GM23338 (cell line): ENCODE measurements around the gene FSD1. TPM values are rescaled to one million over a fixed set of nuclear protein-coding genes. Genes with fewer than 3 reads are reported as not detected.

ENCODE experiments used
- ATAC-seq: fragments of 200-7000 bp; cut with Tn5 transposase; 3 replicates; pipeline ENCODE4 v1.9.1; 2020
- DNase-seq: peaks from one replicate; pipeline ENCODE4 v3.0.0-alpha.2; 2015; ENCODE audit warnings: low spot score
- H2AFZ ChIP-seq: fragments of 200-600 bp; sonication (generic); 2 replicates; pipeline ENCODE4 v1.8.0; 2016; ENCODE audit warnings: antibody characterized with exemption, mild to moderate bottlenecking, moderate library complexity
- H3F3A ChIP-seq: fragments of 200-600 bp; sonication (generic); replicated peaks from 2 replicates; pipeline ENCODE4 v1.8.0; 2017; ENCODE audit warnings: antibody characterized with exemption, mixed run types, low read depth
- H3K27ac ChIP-seq: fragments of 200-600 bp; sonication (generic); 2 replicates; pipeline ENCODE4 v1.6.1; 2016; ENCODE audit warnings: low read depth
- H3K27me3 ChIP-seq: fragments of 200-600 bp; sonication (generic); 2 replicates; pipeline ENCODE4 v1.8.0; 2016; ENCODE audit warnings: mild to moderate bottlenecking, mixed run types, moderate library complexity; ENCODE audit not compliant: insufficient read depth
- H3K36me3 ChIP-seq: fragments of 200-600 bp; sonication (generic); 2 replicates; pipeline ENCODE4 v1.8.0; 2016; ENCODE audit warnings: mild to moderate bottlenecking; ENCODE audit not compliant: insufficient read depth
- H3K4me1 ChIP-seq: fragments of 200-600 bp; sonication (generic); 2 replicates; pipeline ENCODE4 v1.8.0; 2016; ENCODE audit warnings: mild to moderate bottlenecking, moderate library complexity; ENCODE audit not compliant: insufficient read depth
- H3K4me2 ChIP-seq: fragments of 200-600 bp; sonication (generic); 2 replicates; pipeline ENCODE4 v1.7.1; 2017; ENCODE audit warnings: mixed run types
- H3K4me3 ChIP-seq: fragments of 200-600 bp; sonication (generic); 2 replicates; pipeline ENCODE4 v1.6.1; 2016; ENCODE audit warnings: mixed run types
- H3K79me2 ChIP-seq: fragments of 200-600 bp; sonication (generic); replicated peaks from 2 replicates; pipeline ENCODE4 v1.8.0; 2017; ENCODE audit warnings: mild to moderate bottlenecking; ENCODE audit not compliant: insufficient read depth
- H3K9me2 ChIP-seq: fragments of 200-600 bp; sonication (generic); 2 replicates; pipeline ENCODE4 v1.8.0; 2017; ENCODE audit not compliant: insufficient read depth
- H4K20me1 ChIP-seq: fragments of 200-600 bp; sonication (generic); replicated peaks from 2 replicates; pipeline ENCODE4 v1.8.0; 2017; ENCODE audit warnings: mild to moderate bottlenecking; ENCODE audit not compliant: insufficient read depth
- H3K27ac Mint-ChIP-seq: 2 replicates; pipeline ENCODE4 v1.8.0; 2020; ENCODE audit warnings: inconsistent platforms, mild to moderate bottlenecking, moderate library complexity, mixed read lengths
- H3K27me3 Mint-ChIP-seq: 3 replicates; pipeline ENCODE4 v1.8.0; 2022; ENCODE audit warnings: low read depth, mild to moderate bottlenecking, moderate library complexity, mixed read lengths, inconsistent platforms; ENCODE audit not compliant: insufficient read depth, poor library complexity
- H3K36me3 Mint-ChIP-seq: 3 replicates; pipeline ENCODE4 v1.8.0; 2021; ENCODE audit warnings: low read depth, mild to moderate bottlenecking, inconsistent platforms, moderate library complexity, mixed read lengths
- H3K4me1 Mint-ChIP-seq: 3 replicates; pipeline ENCODE4 v1.8.0; 2020; ENCODE audit warnings: mild to moderate bottlenecking, inconsistent platforms, mixed read lengths
- H3K4me3 Mint-ChIP-seq: 3 replicates; pipeline ENCODE4 v1.8.0; 2021; ENCODE audit warnings: moderate library complexity, mild to moderate bottlenecking, inconsistent platforms, mixed read lengths
- H3K9me3 Mint-ChIP-seq: 3 replicates; pipeline ENCODE4 v1.8.0; 2020; ENCODE audit warnings: moderate library complexity, mild to moderate bottlenecking, inconsistent platforms, mixed read lengths
- CREB1 ChIP-seq: fragments of 250-450 bp; sonication (Bioruptor Pico); IDR thresholded peaks from 2 replicates; pipeline ENCODE4 v1.5.0; 2020; ENCODE audit warnings: low read depth, mild to moderate bottlenecking, moderate library complexity
- POLR2AphosphoS5 ChIP-seq: IDR thresholded peaks from 2 replicates; pipeline ENCODE4 v1.6.1; 2016; ENCODE audit warnings: antibody characterized with exemption, low read depth
- STAT1 ChIP-seq: IDR thresholded peaks from one replicate; pipeline ENCODE4 v1.6.1; 2016; ENCODE audit warnings: antibody characterized with exemption; ENCODE audit not compliant: unreplicated experiment
- ZNF331 ChIP-seq: fragments of 250-450 bp; sonication (Bioruptor Pico); IDR thresholded peaks from 2 replicates; pipeline ENCODE4 v1.5.0; 2020; ENCODE audit warnings: low read depth, mild to moderate bottlenecking, moderate library complexity
- long read RNA-seq: library from polyadenylated mRNA; unstranded; transcript quantifications from one replicate; pipeline ENCODE4 v2.0.0, GENCODE V29; 2020; ENCODE audit not compliant: unreplicated experiment
- polyA plus RNA-seq: library from polyadenylated mRNA; unstranded; fragments of >200 nt; fragmentation: Nextera tagmentation; extraction: Ambion mirVana; gene quantifications from 2 replicates; pipeline ENCODE4 v1.2.1, GENCODE V29; 2016
- total RNA-seq: library from RNA; depleted of rRNA; stranded (reverse); fragments of >200 nt; shearing (Covaris generic); gene quantifications from 2 replicates; pipeline ENCODE4 v1.2.3, GENCODE V29; 2014; rRNA removed
- TF ChIP-seq, protein P1 (sequence below): IDR thresholded peaks from 2 replicates; pipeline ENCODE4 v1.6.1; 2016; ENCODE audit warnings: antibody characterized with exemption
- TF ChIP-seq, protein P2 (sequence below): IDR thresholded peaks from one replicate; pipeline ENCODE4 v1.6.1; 2018; ENCODE audit warnings: antibody characterized with exemption; ENCODE audit not compliant: unreplicated experiment
- TF ChIP-seq, protein P3 (sequence below), 2 experiments: fragments of 200-600 bp in 1 of 2; sonication (generic) in 1 of 2; conservative IDR thresholded peaks; 2 replicates each; pipeline versions ENCODE4 v1.5.1 to v1.6.1; 2016 to 2017; ENCODE audit warnings: antibody characterized with exemption in 2 of 2, low read depth in 2 of 2, mild to moderate bottlenecking in 2 of 2, moderate library complexity in 1 of 2

Gene FSD1
- total RNA-seq (54.0 and 82.9 TPM in 2 replicates), polyA plus RNA-seq (50.7 and 52.1 TPM in 2 replicates)
- long read RNA-seq, transcript FSD1-201 (13 exons, 1,831 nt) = major isoform, 49 of 61 reads
- long read RNA-seq, partial matches to known transcripts = 4 of 61 reads
- long read RNA-seq, other reads (novel, unspliced or antisense) = 4 of 61 reads

DNA sequence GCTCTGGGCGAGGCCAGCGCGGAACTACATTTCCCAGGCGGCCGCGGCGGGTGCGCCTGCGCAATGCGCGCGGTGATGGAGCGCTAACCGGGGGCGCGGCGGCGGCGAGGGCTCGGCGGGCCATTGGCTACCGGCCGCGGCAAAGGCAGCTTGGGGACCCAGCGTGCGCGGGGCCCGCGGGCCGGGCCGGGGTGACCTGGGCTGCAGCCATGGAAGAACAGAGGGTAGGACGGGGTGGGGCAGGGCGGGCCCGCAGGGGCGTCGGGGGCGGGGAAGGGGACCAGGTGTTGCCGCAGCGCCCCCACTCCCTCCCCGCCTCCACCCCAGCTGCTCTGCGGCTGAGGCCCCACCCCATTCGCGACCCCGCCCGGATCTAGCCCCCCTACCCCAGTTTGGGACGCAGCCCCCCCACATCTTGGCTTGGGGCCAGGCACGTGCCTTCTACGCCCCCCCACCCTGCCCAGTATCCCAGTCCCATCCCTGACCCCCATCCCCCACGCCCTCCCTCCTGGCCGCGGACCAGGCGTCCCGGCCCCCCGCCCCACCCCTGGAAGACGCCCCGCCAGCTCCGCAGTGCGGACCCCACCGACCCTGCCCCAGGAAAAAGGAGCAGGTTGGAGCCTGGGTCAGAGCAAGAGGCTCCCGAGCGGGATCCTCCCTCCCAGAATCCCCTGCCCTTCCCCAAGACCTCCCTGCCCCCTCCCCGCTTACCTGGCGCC is at the start of gene FSD1:
FSD1 (plus strand) TSS at position 61 of the 719 bp plus-strand sequence; CDS start at position 210, 149 bp downstream.
- peaks cover 11% of the 10 kb centered on the region; the same call in 1 of the 2 replicates for H3K36me3 ChIP-seq
- TF ChIP-seq, protein P1, sequence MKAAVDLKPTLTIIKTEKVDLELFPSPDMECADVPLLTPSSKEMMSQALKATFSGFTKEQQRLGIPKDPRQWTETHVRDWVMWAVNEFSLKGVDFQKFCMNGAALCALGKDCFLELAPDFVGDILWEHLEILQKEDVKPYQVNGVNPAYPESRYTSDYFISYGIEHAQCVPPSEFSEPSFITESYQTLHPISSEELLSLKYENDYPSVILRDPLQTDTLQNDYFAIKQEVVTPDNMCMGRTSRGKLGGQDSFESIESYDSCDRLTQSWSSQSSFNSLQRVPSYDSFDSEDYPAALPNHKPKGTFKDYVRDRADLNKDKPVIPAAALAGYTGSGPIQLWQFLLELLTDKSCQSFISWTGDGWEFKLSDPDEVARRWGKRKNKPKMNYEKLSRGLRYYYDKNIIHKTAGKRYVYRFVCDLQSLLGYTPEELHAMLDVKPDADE = 0 out of 2 replicates have a peak, but pooled peaks have one; percentile 66
- TF ChIP-seq, protein P2, sequence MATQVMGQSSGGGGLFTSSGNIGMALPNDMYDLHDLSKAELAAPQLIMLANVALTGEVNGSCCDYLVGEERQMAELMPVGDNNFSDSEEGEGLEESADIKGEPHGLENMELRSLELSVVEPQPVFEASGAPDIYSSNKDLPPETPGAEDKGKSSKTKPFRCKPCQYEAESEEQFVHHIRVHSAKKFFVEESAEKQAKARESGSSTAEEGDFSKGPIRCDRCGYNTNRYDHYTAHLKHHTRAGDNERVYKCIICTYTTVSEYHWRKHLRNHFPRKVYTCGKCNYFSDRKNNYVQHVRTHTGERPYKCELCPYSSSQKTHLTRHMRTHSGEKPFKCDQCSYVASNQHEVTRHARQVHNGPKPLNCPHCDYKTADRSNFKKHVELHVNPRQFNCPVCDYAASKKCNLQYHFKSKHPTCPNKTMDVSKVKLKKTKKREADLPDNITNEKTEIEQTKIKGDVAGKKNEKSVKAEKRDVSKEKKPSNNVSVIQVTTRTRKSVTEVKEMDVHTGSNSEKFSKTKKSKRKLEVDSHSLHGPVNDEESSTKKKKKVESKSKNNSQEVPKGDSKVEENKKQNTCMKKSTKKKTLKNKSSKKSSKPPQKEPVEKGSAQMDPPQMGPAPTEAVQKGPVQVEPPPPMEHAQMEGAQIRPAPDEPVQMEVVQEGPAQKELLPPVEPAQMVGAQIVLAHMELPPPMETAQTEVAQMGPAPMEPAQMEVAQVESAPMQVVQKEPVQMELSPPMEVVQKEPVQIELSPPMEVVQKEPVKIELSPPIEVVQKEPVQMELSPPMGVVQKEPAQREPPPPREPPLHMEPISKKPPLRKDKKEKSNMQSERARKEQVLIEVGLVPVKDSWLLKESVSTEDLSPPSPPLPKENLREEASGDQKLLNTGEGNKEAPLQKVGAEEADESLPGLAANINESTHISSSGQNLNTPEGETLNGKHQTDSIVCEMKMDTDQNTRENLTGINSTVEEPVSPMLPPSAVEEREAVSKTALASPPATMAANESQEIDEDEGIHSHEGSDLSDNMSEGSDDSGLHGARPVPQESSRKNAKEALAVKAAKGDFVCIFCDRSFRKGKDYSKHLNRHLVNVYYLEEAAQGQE = no peak
- H3K27ac Mint-ChIP-seq = no peak within 1 kb of the TSS
- peak within 1 kb of the TSS; percentile 69 for H3K4me2 ChIP-seq
- H4K20me1 ChIP-seq = no peaks in the 10 kb centered on the region
- ATAC-seq = peak; percentile 95
- 0 out of 2 replicates have a peak, but pooled peaks cover 8% of the 10 kb centered on the region for H3F3A ChIP-seq
- H3K27ac ChIP-seq = no peak within 1 kb of the TSS
- DNase-seq = peak; percentile 88
- H3K27me3 Mint-ChIP-seq = peaks cover 11% of the 10 kb centered on the region
- H3K36me3 Mint-ChIP-seq = peaks cover 37% of the 10 kb centered on the region
- H3K4me3 Mint-ChIP-seq = peak within 1 kb of the TSS; percentile 67
- H3K79me2 ChIP-seq = no peaks in the 10 kb centered on the region
- H2AFZ ChIP-seq = peak within 1 kb of the TSS; percentile 76
- no peaks in the 10 kb centered on the region for H3K27me3 ChIP-seq
- H3K9me3 Mint-ChIP-seq = no peaks in the 10 kb centered on the region; the same call in 2 of the 3 replicates
- H3K4me1 ChIP-seq = no peaks in the 10 kb centered on the region; the same call in 1 of the 2 replicates
- peaks cover 15% of the 10 kb centered on the region for H3K4me1 Mint-ChIP-seq
- peak within 1 kb of the TSS; percentile 51 for H3K4me3 ChIP-seq
- no peaks in the 10 kb centered on the region for H3K9me2 ChIP-seq

DNA sequence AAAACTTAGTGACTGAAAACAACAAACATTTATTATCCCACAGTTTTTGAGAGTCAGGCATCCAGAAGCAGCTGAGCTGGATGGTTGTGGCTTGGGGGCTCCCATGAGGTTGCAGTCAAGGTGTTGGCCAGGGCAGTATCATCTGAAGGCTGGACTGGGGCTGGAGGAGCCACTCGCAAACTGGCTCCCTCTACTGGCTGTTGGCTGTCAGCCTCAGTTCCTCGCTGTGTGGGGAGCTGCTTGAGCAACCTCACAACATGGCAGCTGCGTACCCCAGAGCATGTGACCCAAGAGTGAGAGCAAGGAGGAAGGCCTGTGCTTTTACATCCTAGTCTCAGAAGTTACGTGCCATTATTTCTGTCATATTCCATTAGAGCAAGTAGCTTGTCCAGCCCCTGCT is 47.8 kb upstream of the FSD1 start:
- Histone ChIP-seq H3K27ac (no peak overlapping the region), H4K20me1 (no peaks in the 10 kb centered on the region; the same call in 1 of the 2 replicates)
- ATAC-seq = peak; percentile 70

More for the DNA sequence above, 47.8 kb upstream of the FSD1 start:
- Histone ChIP-seq H3F3A (no peaks in the 10 kb centered on the region), H3K36me3 (peaks cover 24% of the 10 kb centered on the region), H2AFZ (no peak overlapping the region), H3K79me2 (no peaks in the 10 kb centered on the region), H3K4me1 (no peaks in the 10 kb centered on the region), H3K4me2 (no peak overlapping the region), H3K4me3 (no peak overlapping the region), H3K27me3 (no peaks in the 10 kb centered on the region), H3K9me2 (no peaks in the 10 kb centered on the region)
- TF ChIP-seq, protein P3, sequence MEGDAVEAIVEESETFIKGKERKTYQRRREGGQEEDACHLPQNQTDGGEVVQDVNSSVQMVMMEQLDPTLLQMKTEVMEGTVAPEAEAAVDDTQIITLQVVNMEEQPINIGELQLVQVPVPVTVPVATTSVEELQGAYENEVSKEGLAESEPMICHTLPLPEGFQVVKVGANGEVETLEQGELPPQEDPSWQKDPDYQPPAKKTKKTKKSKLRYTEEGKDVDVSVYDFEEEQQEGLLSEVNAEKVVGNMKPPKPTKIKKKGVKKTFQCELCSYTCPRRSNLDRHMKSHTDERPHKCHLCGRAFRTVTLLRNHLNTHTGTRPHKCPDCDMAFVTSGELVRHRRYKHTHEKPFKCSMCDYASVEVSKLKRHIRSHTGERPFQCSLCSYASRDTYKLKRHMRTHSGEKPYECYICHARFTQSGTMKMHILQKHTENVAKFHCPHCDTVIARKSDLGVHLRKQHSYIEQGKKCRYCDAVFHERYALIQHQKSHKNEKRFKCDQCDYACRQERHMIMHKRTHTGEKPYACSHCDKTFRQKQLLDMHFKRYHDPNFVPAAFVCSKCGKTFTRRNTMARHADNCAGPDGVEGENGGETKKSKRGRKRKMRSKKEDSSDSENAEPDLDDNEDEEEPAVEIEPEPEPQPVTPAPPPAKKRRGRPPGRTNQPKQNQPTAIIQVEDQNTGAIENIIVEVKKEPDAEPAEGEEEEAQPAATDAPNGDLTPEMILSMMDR (conservative IDR thresholded peaks at IDR 0.05; ENCODE audit: low read depth in 2 of 2) = peak; percentile 56
- no peak for TF ChIP-seq ZNF331 (CRISPR knock-in tag)
- TF ChIP-seq POLR2AphosphoS5 = no peak
- no peak for TF ChIP-seq CREB1 (CRISPR knock-in tag)
- TF ChIP-seq STAT1 = no peak
- H3K36me3 Mint-ChIP-seq = peaks cover 78% of the 10 kb centered on the region
- no peak overlapping the region; the same call in 1 of the 2 replicates for H3K27ac Mint-ChIP-seq
- H3K9me3 Mint-ChIP-seq = peaks cover 26% of the 10 kb centered on the region
- peaks cover 6% of the 10 kb centered on the region for H3K27me3 Mint-ChIP-seq
- no peaks in the 10 kb centered on the region for H3K4me1 Mint-ChIP-seq
- H3K4me3 Mint-ChIP-seq = no peak overlapping the region
- DNase-seq = peak; percentile 60
